ENCODE measurements around the gene XYLT2.

- TF ChIP-seq SMAD4 (CRISPR knock-in tag; IDR thresholded peaks at IDR 0.05) (no peak), GABPB1 (CRISPR knock-in tag; IDR thresholded peaks at IDR 0.05) (no peak), FOXP1 (CRISPR knock-in tag; IDR thresholded peaks at IDR 0.05; ENCODE audit: borderline replicate concordance) (no peak), NFYB (CRISPR knock-in tag; conservative IDR thresholded peaks at IDR 0.05; ENCODE audit: low read depth) (no peak), ATF3 (CRISPR knock-in tag; conservative IDR thresholded peaks at IDR 0.05) (no peak), ZNF317 (CRISPR knock-in tag; IDR thresholded peaks at IDR 0.05; ENCODE audit: borderline replicate concordance, low read depth) (no peak), CTCF (IDR thresholded peaks at IDR 0.05) (no peak), MAX (CRISPR knock-in tag; IDR thresholded peaks at IDR 0.05) (no peak)
Observed at GRCh38 chr17:50356418-50356817, 10.5 kb downstream of the XYLT2 start.
